HAP-1 (cell line): Measurements from ENCODE around the gene ATXN1.

Experiments
- DNase-seq, 2 experiments: peaks; one replicate each; pipeline ENCODE4 v3.0.0-alpha.2; 2016 to 2020; ENCODE audit warnings: low spot score in 2 of 2
- H3K27me3 ChIP-seq: fragments of 250-450 bp; sonication (Bioruptor Pico); 2 replicates; pipeline ENCODE4 v1.5.1; 2020; ENCODE audit warnings: low read depth, mild to moderate bottlenecking, moderate library complexity
- H3K36me3 ChIP-seq: fragments of 250-450 bp; sonication (Bioruptor Pico); replicated peaks from 2 replicates; pipeline ENCODE4 v1.5.1; 2020; ENCODE audit warnings: mild to moderate bottlenecking
- H3K4me1 ChIP-seq: fragments of 250-450 bp; sonication (Bioruptor Pico); 2 replicates; pipeline ENCODE4 v1.5.1; 2020; ENCODE audit warnings: mild to moderate bottlenecking
- H3K4me3 ChIP-seq: fragments of 250-450 bp; sonication (Bioruptor Pico); 2 replicates; pipeline ENCODE4 v1.5.1; 2020; ENCODE audit warnings: mild to moderate bottlenecking, moderate library complexity
- H3K9me3 ChIP-seq: fragments of 250-450 bp; sonication (Bioruptor Pico); 2 replicates; pipeline ENCODE4 v1.5.1; 2020; ENCODE audit warnings: mild to moderate bottlenecking, moderate library complexity
- in situ Hi-C: fragments of 300-500 bp; cut with MboI; formaldehyde crosslinking; loops from 3 replicates; pipeline ENCODE4 v1.14.3; 2020; ENCODE audit warnings: low sequenced_read_pairs, inconsistent platforms, mixed read lengths

The ATXN1 gene

GRCh38 chr6:16286151-16286522, 475.1 kb downstream of the ATXN1 start:
- H3K4me1 ChIP-seq, result no peaks in the 10 kb centered on the region
- in situ Hi-C loops, result no loop called here
- H3K9me3 ChIP-seq, result no peaks in the 10 kb centered on the region
- peak; percentile 47 to 82 for DNase-seq
- no peak overlapping the region for H3K4me3 ChIP-seq
- H3K36me3 ChIP-seq, result no peaks in the 10 kb centered on the region
- H3K27me3 ChIP-seq, result no peaks in the 10 kb centered on the region

- no peaks in the 10 kb centered on the region for H3K36me3 ChIP-seq
- no peaks in the 10 kb centered on the region for H3K4me1 ChIP-seq
- no peak overlapping the region for H3K4me3 ChIP-seq
- H3K27me3 ChIP-seq, result no peaks in the 10 kb centered on the region
- in situ Hi-C loops, result no loop called here
- H3K9me3 ChIP-seq, result no peaks in the 10 kb centered on the region
- DNase-seq, result no peak
Measured at GRCh38 chr6:16285467-16286150, 475.7 kb downstream of the ATXN1 start.

- no peaks in the 10 kb centered on the region for H3K4me1 ChIP-seq
- no peaks in the 10 kb centered on the region for H3K36me3 ChIP-seq
- no peaks in the 10 kb centered on the region for H3K27me3 ChIP-seq
- DNase-seq, result no peak
- in situ Hi-C loops, result no loop called here
- H3K4me3 ChIP-seq, result no peak overlapping the region
- H3K9me3 ChIP-seq, result no peaks in the 10 kb centered on the region
Measured at GRCh38 chr6:16284472-16284871, 476.8 kb downstream of the ATXN1 start.

GRCh38 chr6:16282370-16282769, 478.9 kb downstream of the ATXN1 start:
- no peaks in the 10 kb centered on the region for H3K27me3 ChIP-seq
- H3K4me3 ChIP-seq, result no peak overlapping the region
- no peak for DNase-seq
- H3K4me1 ChIP-seq, result peaks cover 7% of the 10 kb centered on the region
- no peaks in the 10 kb centered on the region for H3K9me3 ChIP-seq
- in situ Hi-C loops, result no loop called here
- no peaks in the 10 kb centered on the region for H3K36me3 ChIP-seq

GRCh38 chr6:16279243-16279642, 482.0 kb downstream of the ATXN1 start:
- DNase-seq, result no peak
- Histone ChIP-seq H3K36me3 (no peaks in the 10 kb centered on the region), H3K4me1 (peaks cover 15% of the 10 kb centered on the region), H3K4me3 (no peak overlapping the region), H3K27me3 (no peaks in the 10 kb centered on the region), H3K9me3 (no peaks in the 10 kb centered on the region)
- in situ Hi-C loops, result no loop called here

GRCh38 chr6:16278750-16279149, 482.5 kb downstream of the ATXN1 start:
- Histone ChIP-seq H3K4me1 (peaks cover 15% of the 10 kb centered on the region), H3K4me3 (no peak overlapping the region), H3K36me3 (no peaks in the 10 kb centered on the region), H3K27me3 (no peaks in the 10 kb centered on the region), H3K9me3 (no peaks in the 10 kb centered on the region)
- in situ Hi-C loops, result no loop called here
- DNase-seq, result no peak

- Histone ChIP-seq H3K36me3 (no peaks in the 10 kb centered on the region), H3K9me3 (no peaks in the 10 kb centered on the region), H3K4me1 (peaks cover 18% of the 10 kb centered on the region), H3K4me3 (no peak overlapping the region), H3K27me3 (no peaks in the 10 kb centered on the region)
- DNase-seq, result no peak
- in situ Hi-C loops, result no loop called here
Measured at GRCh38 chr6:16278048-16278724, 483.1 kb downstream of the ATXN1 start.

GRCh38 chr6:16277101-16277981, 483.9 kb downstream of the ATXN1 start:
- in situ Hi-C loops, result no loop called here
- peak; percentile 80 to 87 for DNase-seq

GRCh38 chr6:16274885-16275589, 486.2 kb downstream of the ATXN1 start:
- DNase-seq, result no peak
- H3K9me3 ChIP-seq, result no peaks in the 10 kb centered on the region
- H3K4me1 ChIP-seq, result peaks cover 21% of the 10 kb centered on the region
- no peaks in the 10 kb centered on the region for H3K36me3 ChIP-seq
- H3K27me3 ChIP-seq, result no peaks in the 10 kb centered on the region
- in situ Hi-C loops, result no loop called here
- H3K4me3 ChIP-seq, result no peak overlapping the region

More at GRCh38 chr6:16277101-16277981, 483.9 kb downstream of the ATXN1 start:
- H3K4me1 ChIP-seq, result peaks cover 21% of the 10 kb centered on the region
- H3K4me3 ChIP-seq, result no peak overlapping the region
- no peaks in the 10 kb centered on the region for H3K9me3 ChIP-seq
- no peaks in the 10 kb centered on the region for H3K27me3 ChIP-seq
- H3K36me3 ChIP-seq, result no peaks in the 10 kb centered on the region

- Histone ChIP-seq H3K4me1 (peaks cover 21% of the 10 kb centered on the region), H3K9me3 (no peaks in the 10 kb centered on the region), H3K36me3 (no peaks in the 10 kb centered on the region), H3K27me3 (no peaks in the 10 kb centered on the region), H3K4me3 (no peak overlapping the region)
- in situ Hi-C loops, result no loop called here
- DNase-seq, result no peak
Measured at GRCh38 chr6:16274483-16274882, 486.8 kb downstream of the ATXN1 start.

GRCh38 chr6:16273256-16273655, 488.0 kb downstream of the ATXN1 start:
- H3K36me3 ChIP-seq, result no peaks in the 10 kb centered on the region
- H3K4me1 ChIP-seq, result peaks cover 21% of the 10 kb centered on the region
- in situ Hi-C loops, result no loop called here
- no peaks in the 10 kb centered on the region for H3K27me3 ChIP-seq
- peak in 1 of 2 experiments; percentile 29 for DNase-seq
- no peak overlapping the region for H3K4me3 ChIP-seq
- H3K9me3 ChIP-seq, result no peaks in the 10 kb centered on the region

GRCh38 chr6:16272201-16272600, 489.1 kb downstream of the ATXN1 start:
- H3K4me3 ChIP-seq, result no peak overlapping the region
- no peaks in the 10 kb centered on the region for H3K9me3 ChIP-seq
- no peaks in the 10 kb centered on the region for H3K27me3 ChIP-seq
- H3K4me1 ChIP-seq, result peaks cover 12% of the 10 kb centered on the region
- DNase-seq, result no peak
- in situ Hi-C loops, result no loop called here
- no peaks in the 10 kb centered on the region for H3K36me3 ChIP-seq

GRCh38 chr6:16271428-16271827, 489.8 kb downstream of the ATXN1 start:
- DNase-seq, result no peak
- no peaks in the 10 kb centered on the region for H3K27me3 ChIP-seq

More at GRCh38 chr6:16271428-16271827, 489.8 kb downstream of the ATXN1 start:
- Histone ChIP-seq H3K4me3 (no peak overlapping the region), H3K9me3 (no peaks in the 10 kb centered on the region), H3K4me1 (peaks cover 6% of the 10 kb centered on the region), H3K36me3 (no peaks in the 10 kb centered on the region)
- in situ Hi-C loops, result no loop called here
